HepG2 (cell line): ENCODE results near the gene TCAIM. TPM values are rescaled to one million over a fixed set of nuclear protein-coding genes. Genes with fewer than 3 reads are reported as not detected.

ENCODE experiments used
- ARID4A ChIP-seq: sonication (generic); formaldehyde crosslinking; IDR thresholded peaks from 2 replicates; pipeline ENCODE4 v1.5.0; 2020; ENCODE audit warnings: mild to moderate bottlenecking, missing genetic modification reagents, borderline replicate concordance
- ARID5B ChIP-seq: IDR thresholded peaks from 2 replicates; pipeline ENCODE4 v1.4.0; 2020; ENCODE audit warnings: mild to moderate bottlenecking, missing genetic modification reagents
- CEBPB ChIP-seq: IDR thresholded peaks from 2 replicates; pipeline ENCODE4 v1.6.1; 2011; ENCODE audit warnings: low read depth, low read length, improper control_type of control experiment, borderline replicate concordance
- CEBPG ChIP-seq: IDR thresholded peaks from 2 replicates; pipeline ENCODE4 v1.6.1; 2016
- HNF4A ChIP-seq: sonication (generic); formaldehyde crosslinking; IDR thresholded peaks from 2 replicates; pipeline ENCODE4 v1.4.0; 2020; ENCODE audit warnings: missing genetic modification reagents
- MAX ChIP-seq: IDR thresholded peaks from 2 replicates; pipeline ENCODE4 v1.6.1; 2012; ENCODE audit warnings: inconsistent platforms
- PHF8 ChIP-seq: sonication (generic); formaldehyde crosslinking; IDR thresholded peaks from 2 replicates; pipeline ENCODE4 v1.5.0; 2020; ENCODE audit warnings: missing genetic modification reagents
- SMARCE1 ChIP-seq: fragments of 450-650 bp; IDR thresholded peaks from 2 replicates; pipeline ENCODE4 v1.6.1; 2017; ENCODE audit warnings: borderline replicate concordance
- TARDBP ChIP-seq: sonication (generic); formaldehyde crosslinking; IDR thresholded peaks from 2 replicates; pipeline ENCODE4 v1.8.0; 2022; ENCODE audit warnings: mild to moderate bottlenecking, missing genetic modification reagents
- ZBTB7A ChIP-seq: sonication (generic); formaldehyde crosslinking; IDR thresholded peaks from 2 replicates; pipeline ENCODE4 v1.8.0; 2022; ENCODE audit warnings: mild to moderate bottlenecking, missing genetic modification reagents
- ZNF569 ChIP-seq: sonication (generic); formaldehyde crosslinking; IDR thresholded peaks from 2 replicates; pipeline ENCODE4 v1.5.0; 2020; ENCODE audit warnings: mild to moderate bottlenecking, missing genetic modification reagents, moderate library complexity, borderline replicate concordance
- ZNF687 ChIP-seq: sonication (generic); formaldehyde crosslinking; IDR thresholded peaks from 2 replicates; pipeline ENCODE4 v1.5.1; 2020; ENCODE audit warnings: mild to moderate bottlenecking, missing genetic modification reagents, moderate library complexity
- ZXDC ChIP-seq: sonication (generic); formaldehyde crosslinking; IDR thresholded peaks from 2 replicates; pipeline ENCODE4 v1.5.0; 2020; ENCODE audit warnings: mild to moderate bottlenecking, missing genetic modification reagents
- polyA plus RNA-seq, 8 experiments: library from polyadenylated mRNA; depleted of rRNA in 3 of 8; stranded (reverse) in 7 of 8; unstranded in 1 of 8; fragments of >200 nt; fragmentation: Illumina TruSeq in 4 of 8; extraction: Trizol in 4 of 8; gene quantifications; 2 replicates each; pipeline versions ENCODE4 v1.2.1 to v1.2.3, GENCODE V29; 2011 to 2016; ENCODE audit warnings: low read depth in 4 of 8, missing spikeins in 1 of 8, mixed read lengths in 1 of 8; ENCODE audit not compliant: insufficient read depth in 1 of 8
- total RNA-seq, 5 experiments: library from RNA; depleted of rRNA; stranded (reverse); fragments of >200 nt; fragmentation: Illumina TruSeq; extraction: Trizol; gene quantifications; 2 replicates each; pipeline ENCODE4 v1.2.3, GENCODE V29; 2016; ENCODE audit warnings: low read depth in 1 of 5

Gene TCAIM
- total and polyA plus RNA-seq, 2 of the 13 experiments (the other 11 are each of a cell fraction or from before 2014, with no cell fraction given), result 16.9 to 22.6 TPM

- TF ChIP-seq ARID4A, result peak; percentile 28; the same call in 1 of the 2 replicates
- TF ChIP-seq TARDBP (CRISPR knock-in tag), result no peak
- TF ChIP-seq PHF8 (CRISPR knock-in tag), result no peak
- TF ChIP-seq SMARCE1, result no peak
- peak; percentile 74 for TF ChIP-seq CEBPB
- TF ChIP-seq MAX, result 0 out of 2 replicates have a peak, but pooled peaks have one; percentile 28
- TF ChIP-seq ZNF569 (CRISPR knock-in tag), result no peak
- TF ChIP-seq ZXDC (CRISPR knock-in tag), result 0 out of 2 replicates have a peak, but pooled peaks have one; percentile 42
- TF ChIP-seq ZBTB7A (CRISPR knock-in tag), result 0 out of 2 replicates have a peak, but pooled peaks have one; percentile 12
- TF ChIP-seq ARID5B (CRISPR knock-in tag), result 0 out of 2 replicates have a peak, but pooled peaks have one; percentile 6
- peak; percentile 73 for TF ChIP-seq HNF4A (CRISPR knock-in tag)
- peak; percentile 60 for TF ChIP-seq CEBPG (CRISPR knock-in tag)
- TF ChIP-seq ZNF687, result peak; percentile 77
Observed at GRCh38 chr3:44414517-44415090, 76.0 kb downstream of the TCAIM start (continued).
